HepG2 (cell line): ENCODE data around the gene MPG. TPM values are rescaled to one million over a fixed set of nuclear protein-coding genes. Genes with fewer than 3 reads are reported as not detected.

Experiments used
- BRF2 ChIP-seq: sonication (generic); formaldehyde crosslinking; IDR thresholded peaks from 2 replicates; pipeline ENCODE4 v1.8.1; 2022; ENCODE audit warnings: mild to moderate bottlenecking, missing genetic modification reagents
- EZH2 ChIP-seq: conservative IDR thresholded peaks from 2 replicates; pipeline ENCODE4 v1.6.1; 2012; ENCODE audit warnings: mild to moderate bottlenecking, low read depth, low read length, moderate library complexity
- FOXP4 ChIP-seq: sonication (generic); formaldehyde crosslinking; IDR thresholded peaks from 2 replicates; pipeline ENCODE4 v1.4.0; 2020; ENCODE audit warnings: missing genetic modification reagents
- GABPA ChIP-seq, 2 experiments: IDR thresholded peaks; 2 replicates each; pipeline ENCODE4 v1.6.1; 2011 to 2016; ENCODE audit warnings: low read depth in 2 of 2, low read length in 1 of 2, missing biosample characterization in 1 of 2, missing genetic modification characterization in 1 of 2
- IKZF1 ChIP-seq: fragments of 450-650 bp; IDR thresholded peaks from 2 replicates; pipeline ENCODE4 v1.7.1; 2016
- MAFF ChIP-seq: IDR thresholded peaks from 2 replicates; pipeline ENCODE4 v1.6.1; 2011; ENCODE audit warnings: low read depth, low read length, improper control_type of control experiment
- MTA1 ChIP-seq: sonication (generic); formaldehyde crosslinking; IDR thresholded peaks from 2 replicates; pipeline ENCODE4 v1.4.0; 2020; ENCODE audit warnings: missing genetic modification reagents, mild to moderate bottlenecking, borderline replicate concordance
- NFKB2 ChIP-seq: sonication (generic); formaldehyde crosslinking; IDR thresholded peaks from 2 replicates; pipeline ENCODE4 v1.4.0; 2020; ENCODE audit warnings: missing genetic modification reagents, borderline replicate concordance
- RAD51 ChIP-seq: fragments of 450-650 bp; IDR thresholded peaks from 2 replicates; pipeline ENCODE4 v1.6.1; 2016; ENCODE audit warnings: borderline replicate concordance
- RFX3 ChIP-seq: IDR thresholded peaks from 2 replicates; pipeline ENCODE4 v1.6.1; 2016; ENCODE audit warnings: missing biosample characterization, missing genetic modification reagents
- TMF1 ChIP-seq: sonication (generic); formaldehyde crosslinking; IDR thresholded peaks from 2 replicates; pipeline ENCODE4 v1.8.1; 2022; ENCODE audit warnings: low read depth, missing genetic modification reagents
- YEATS4 ChIP-seq: sonication (generic); formaldehyde crosslinking; IDR thresholded peaks from 2 replicates; pipeline ENCODE4 v1.4.0; 2020; ENCODE audit warnings: missing genetic modification reagents, borderline replicate concordance
- ZBTB38 ChIP-seq: sonication (generic); formaldehyde crosslinking; IDR thresholded peaks from 2 replicates; pipeline ENCODE4 v1.5.1; 2020; ENCODE audit warnings: mild to moderate bottlenecking, missing genetic modification reagents
- ZHX1 ChIP-seq: sonication (generic); formaldehyde crosslinking; IDR thresholded peaks from 2 replicates; pipeline ENCODE4 v1.8.1; 2022; ENCODE audit warnings: low read depth, mild to moderate bottlenecking, missing genetic modification reagents
- ZNF501 ChIP-seq: sonication (generic); formaldehyde crosslinking; IDR thresholded peaks from 2 replicates; pipeline ENCODE4 v1.5.1; 2020; ENCODE audit warnings: mild to moderate bottlenecking, moderate library complexity, missing genetic modification reagents
- ZNF569 ChIP-seq: sonication (generic); formaldehyde crosslinking; IDR thresholded peaks from 2 replicates; pipeline ENCODE4 v1.5.0; 2020; ENCODE audit warnings: mild to moderate bottlenecking, missing genetic modification reagents, moderate library complexity, borderline replicate concordance
- ZNF850 ChIP-seq: sonication (generic); formaldehyde crosslinking; conservative IDR thresholded peaks from 2 replicates; pipeline ENCODE4 v1.9.0; 2021; ENCODE audit warnings: mild to moderate bottlenecking, missing genetic modification reagents
- polyA plus RNA-seq, 8 experiments: library from polyadenylated mRNA; depleted of rRNA in 3 of 8; stranded (reverse) in 7 of 8; unstranded in 1 of 8; fragments of >200 nt; fragmentation: Illumina TruSeq in 4 of 8; extraction: Trizol in 4 of 8; gene quantifications; 2 replicates each; pipeline versions ENCODE4 v1.2.1 to v1.2.3, GENCODE V29; 2011 to 2016; ENCODE audit warnings: low read depth in 4 of 8, missing spikeins in 1 of 8, mixed read lengths in 1 of 8; ENCODE audit not compliant: insufficient read depth in 1 of 8
- total RNA-seq, 5 experiments: library from RNA; depleted of rRNA; stranded (reverse); fragments of >200 nt; fragmentation: Illumina TruSeq; extraction: Trizol; gene quantifications; 2 replicates each; pipeline ENCODE4 v1.2.3, GENCODE V29; 2016; ENCODE audit warnings: low read depth in 1 of 5
- TF ChIP-seq, protein P1 (sequence below): sonication (generic); formaldehyde crosslinking; IDR thresholded peaks from 2 replicates; pipeline ENCODE4 v1.5.1; 2020; ENCODE audit warnings: missing genetic modification reagents, mild to moderate bottlenecking, borderline replicate concordance
- TF ChIP-seq, protein P2 (sequence below): sonication (generic); formaldehyde crosslinking; IDR thresholded peaks from 2 replicates; pipeline ENCODE4 v1.4.0; 2020; ENCODE audit warnings: missing genetic modification reagents, mild to moderate bottlenecking, borderline replicate concordance

Gene MPG
- total and polyA plus RNA-seq, 2 of the 13 experiments (the other 11 are each of a cell fraction or from before 2014, with no cell fraction given): 59.1 to 62.5 TPM

DNA sequence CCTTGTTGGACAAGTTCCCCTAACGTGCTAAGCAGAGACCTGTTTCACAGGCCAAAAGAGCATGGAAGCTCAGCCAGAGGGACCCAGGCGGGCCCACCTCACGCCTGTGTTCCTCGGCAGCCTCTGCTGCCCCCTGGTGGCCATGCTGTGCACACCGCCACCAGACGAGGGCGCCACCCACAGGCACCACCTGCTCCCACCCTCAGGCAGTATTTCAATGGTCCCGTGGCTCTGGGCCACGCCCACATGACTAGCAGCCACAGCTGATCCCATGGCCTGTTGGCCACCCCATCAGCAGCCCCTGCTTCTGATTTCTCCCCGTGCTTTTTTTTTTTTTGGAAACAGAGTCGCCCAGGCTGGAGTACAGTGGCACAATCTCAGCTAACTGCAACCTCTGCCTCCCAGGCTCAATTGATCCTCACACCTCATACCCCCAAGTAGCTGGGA, 18.9 kb downstream of the MPG start (continued):
- TF ChIP-seq MAFF (no peak), ZNF850 (CRISPR knock-in tag) (no peak), ZHX1 (CRISPR knock-in tag) (no peak), FOXP4 (no peak), EZH2 (no peak), RFX3 (CRISPR knock-in tag) (no peak), ZNF569 (CRISPR knock-in tag) (no peak), YEATS4 (CRISPR knock-in tag) (no peak), TMF1 (no peak), ZBTB38 (CRISPR knock-in tag) (peak; percentile 64), BRF2 (CRISPR knock-in tag) (no peak), GABPA (IDR thresholded peaks at IDR 0.05; ENCODE audit: low read depth, low read length) (no peak), GABPA (CRISPR knock-in tag; IDR thresholded peaks at IDR 0.05; ENCODE audit: low read depth) (no peak), IKZF1 (no peak), RAD51 (no peak), NFKB2 (CRISPR knock-in tag) (no peak), ZNF501 (CRISPR knock-in tag) (no peak), MTA1 (peak; percentile 47; the same call in 1 of the 2 replicates)
- TF ChIP-seq, protein P1, sequence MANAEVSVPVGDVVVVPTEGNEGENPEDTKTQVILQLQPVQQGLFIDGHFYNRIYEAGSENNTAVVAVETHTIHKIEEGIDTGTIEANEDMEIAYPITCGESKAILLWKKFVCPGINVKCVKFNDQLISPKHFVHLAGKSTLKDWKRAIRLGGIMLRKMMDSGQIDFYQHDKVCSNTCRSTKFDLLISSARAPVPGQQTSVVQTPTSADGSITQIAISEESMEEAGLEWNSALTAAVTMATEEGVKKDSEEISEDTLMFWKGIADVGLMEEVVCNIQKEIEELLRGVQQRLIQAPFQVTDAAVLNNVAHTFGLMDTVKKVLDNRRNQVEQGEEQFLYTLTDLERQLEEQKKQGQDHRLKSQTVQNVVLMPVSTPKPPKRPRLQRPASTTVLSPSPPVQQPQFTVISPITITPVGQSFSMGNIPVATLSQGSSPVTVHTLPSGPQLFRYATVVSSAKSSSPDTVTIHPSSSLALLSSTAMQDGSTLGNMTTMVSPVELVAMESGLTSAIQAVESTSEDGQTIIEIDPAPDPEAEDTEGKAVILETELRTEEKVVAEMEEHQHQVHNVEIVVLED (CRISPR knock-in tag): no peak
- TF ChIP-seq, protein P2, sequence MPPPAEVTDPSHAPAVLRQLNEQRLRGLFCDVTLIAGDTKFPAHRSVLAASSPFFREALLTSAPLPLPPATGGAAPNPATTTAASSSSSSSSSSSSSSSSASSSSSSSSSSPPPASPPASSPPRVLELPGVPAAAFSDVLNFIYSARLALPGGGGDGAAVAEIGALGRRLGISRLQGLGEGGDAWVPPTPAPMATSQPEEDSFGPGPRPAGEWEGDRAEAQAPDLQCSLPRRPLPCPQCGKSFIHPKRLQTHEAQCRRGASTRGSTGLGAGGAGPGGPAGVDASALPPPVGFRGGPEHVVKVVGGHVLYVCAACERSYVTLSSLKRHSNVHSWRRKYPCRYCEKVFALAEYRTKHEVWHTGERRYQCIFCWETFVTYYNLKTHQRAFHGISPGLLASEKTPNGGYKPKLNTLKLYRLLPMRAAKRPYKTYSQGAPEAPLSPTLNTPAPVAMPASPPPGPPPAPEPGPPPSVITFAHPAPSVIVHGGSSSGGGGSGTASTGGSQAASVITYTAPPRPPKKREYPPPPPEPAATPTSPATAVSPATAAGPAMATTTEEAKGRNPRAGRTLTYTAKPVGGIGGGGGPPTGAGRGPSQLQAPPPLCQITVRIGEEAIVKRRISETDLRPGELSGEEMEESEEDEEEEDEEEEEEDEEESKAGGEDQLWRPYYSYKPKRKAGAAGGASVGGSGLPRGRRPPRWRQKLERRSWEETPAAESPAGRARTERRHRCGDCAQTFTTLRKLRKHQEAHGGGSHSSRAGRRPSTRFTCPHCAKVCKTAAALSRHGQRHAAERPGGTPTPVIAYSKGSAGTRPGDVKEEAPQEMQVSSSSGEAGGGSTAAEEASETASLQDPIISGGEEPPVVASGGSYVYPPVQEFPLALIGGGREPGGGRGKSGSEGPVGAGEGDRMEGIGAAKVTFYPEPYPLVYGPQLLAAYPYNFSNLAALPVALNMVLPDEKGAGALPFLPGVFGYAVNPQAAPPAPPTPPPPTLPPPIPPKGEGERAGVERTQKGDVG (CRISPR knock-in tag): no peak
